ENCODE data around the gene PRMT3. TPM values are rescaled to one million over a fixed set of nuclear protein-coding genes. Genes with fewer than 3 reads are reported as not detected.

PRMT3 gene
- total and polyA plus RNA-seq, 4 experiments from 2014 or later = 6.7 to 19.7 (median 13.0) TPM

DNA sequence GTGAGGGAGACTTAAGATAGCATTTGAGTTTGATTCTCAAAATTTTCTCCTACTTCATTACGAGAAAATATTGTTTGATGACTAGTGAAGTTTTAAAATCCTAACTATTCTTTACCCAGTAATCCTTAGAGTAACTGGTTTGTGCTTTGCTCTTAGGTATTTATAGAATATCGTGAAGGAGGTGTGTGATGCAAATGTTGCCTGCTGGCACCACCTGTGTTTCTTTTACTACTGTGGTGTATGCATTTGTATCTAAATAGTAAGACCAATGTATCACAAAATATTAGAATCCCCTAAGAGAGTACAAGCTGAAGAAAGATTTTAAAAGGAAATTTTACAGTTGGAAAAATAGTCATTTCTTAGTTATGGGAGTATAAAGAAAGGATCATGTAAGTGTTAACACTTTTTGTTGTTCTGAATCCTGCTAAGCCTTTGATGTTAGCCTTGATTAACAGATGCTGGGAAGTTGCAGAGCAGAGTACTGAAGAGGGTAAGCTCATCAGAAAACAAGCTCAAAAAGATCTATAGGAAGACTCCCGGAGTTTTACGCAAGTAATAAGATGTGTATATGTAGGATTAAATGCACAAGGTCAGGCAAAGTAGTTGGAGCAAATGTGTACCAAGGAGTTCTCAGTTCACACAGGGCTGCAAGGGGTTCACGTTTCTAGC is 109.7 kb downstream of the PRMT3 start:
- no peaks in the 10 kb centered on the region for H3K27me3 Mint-ChIP-seq
- CTCF ChIA-PET (ENCODE audit: partially characterized antibody) = interaction anchor here (0.7 kb wide), 1 partner anchor 671 kb away, joined by 3 read pairs; no protein-coding TSS in a partner anchor
- no peaks in the 10 kb centered on the region for H3K4me1 Mint-ChIP-seq
- no peaks in the 10 kb centered on the region for H3K4me1 ChIP-seq (ENCODE audit: insufficient read depth, low read length)
- intact Hi-C loops (cut with micrococcal nuclease) = no loop called here
- POLR2A ChIA-PET (ENCODE audit: partially characterized antibody) = no interaction called here
- H3K9me3 Mint-ChIP-seq = no peaks in the 10 kb centered on the region
- no peaks in the 10 kb centered on the region for H3K36me3 ChIP-seq (ENCODE audit: insufficient read depth, low read length)
- no peak overlapping the region for H3K27ac ChIP-seq (ENCODE audit: low read depth, low read length)
- no peaks in the 10 kb centered on the region for H3K27me3 ChIP-seq (ENCODE audit: insufficient read depth, low read length)
- H3K4me3 ChIP-seq (ENCODE audit: low read length in 2 of 2) = no peak overlapping the region
- H3K36me3 Mint-ChIP-seq = peaks cover 39 to 40% of the 10 kb centered on the region in 2 donors
- no peak overlapping the region for H3K27ac Mint-ChIP-seq
- H3K4me3 Mint-ChIP-seq = no peak overlapping the region
- H3K9me3 ChIP-seq (ENCODE audit: control insufficient read depth in 1 of 2, low read length in 2 of 2) = no peaks in the 10 kb centered on the region
- DNase-seq = no peak

- POLR2A ChIA-PET (ENCODE audit: partially characterized antibody) = no interaction called here
- Mint-ChIP-seq H3K4me1 (no peaks in the 10 kb centered on the region), H3K9me3 (no peaks in the 10 kb centered on the region), H3K27me3 (no peaks in the 10 kb centered on the region), H3K27ac (no peak overlapping the region), H3K4me3 (no peak overlapping the region), H3K36me3 (peaks cover 31 to 44% of the 10 kb centered on the region in 2 donors)
- Histone ChIP-seq H3K36me3 (ENCODE audit: insufficient read depth, low read length) (no peaks in the 10 kb centered on the region), H3K27ac (ENCODE audit: low read depth, low read length) (no peak overlapping the region), H3K4me1 (ENCODE audit: insufficient read depth, low read length) (no peaks in the 10 kb centered on the region), H3K9me3 (ENCODE audit: control insufficient read depth in 1 of 2, low read length in 2 of 2) (no peaks in the 10 kb centered on the region), H3K4me3 (ENCODE audit: low read length in 2 of 2) (no peak overlapping the region), H3K27me3 (ENCODE audit: insufficient read depth, low read length) (no peaks in the 10 kb centered on the region)
- CTCF ChIA-PET (ENCODE audit: partially characterized antibody) = interaction anchor here (1.2 kb wide), 1 partner anchor 23 kb away, joined by 4 read pairs; no protein-coding TSS in a partner anchor
- no peak for DNase-seq
- intact Hi-C loops (cut with micrococcal nuclease) = no loop called here
These were observed 113.7 kb downstream of the PRMT3 start for GRCh38 chr11:20501252-20501651.

DNA sequence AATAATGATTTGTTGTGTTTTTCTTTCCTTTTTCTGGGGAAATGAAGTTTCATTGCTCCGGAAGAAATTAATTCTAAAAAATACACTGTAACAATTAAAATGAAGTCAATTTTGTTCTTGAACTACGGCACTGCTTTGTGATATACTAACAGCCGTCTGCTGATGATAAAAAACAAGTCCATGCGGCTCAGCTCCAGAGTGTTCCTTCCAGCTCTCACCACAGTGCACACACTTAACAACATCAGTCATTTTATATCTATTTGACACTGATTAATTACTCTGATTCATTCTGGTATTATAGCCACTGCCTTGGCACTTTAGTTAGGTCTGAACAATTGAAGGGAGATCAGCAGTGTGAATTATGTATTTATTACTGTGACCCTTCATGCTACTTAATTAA is 114.5 kb downstream of the PRMT3 start:
- intact Hi-C loops (cut with micrococcal nuclease) = no loop called here
- no peaks in the 10 kb centered on the region for H3K4me1 Mint-ChIP-seq
- Histone ChIP-seq H3K9me3 (ENCODE audit: control insufficient read depth in 1 of 2, low read length in 2 of 2) (no peaks in the 10 kb centered on the region), H3K27ac (ENCODE audit: low read depth, low read length) (no peak overlapping the region), H3K4me1 (ENCODE audit: insufficient read depth, low read length) (no peaks in the 10 kb centered on the region), H3K4me3 (ENCODE audit: low read length in 2 of 2) (no peak overlapping the region), H3K27me3 (ENCODE audit: insufficient read depth, low read length) (no peaks in the 10 kb centered on the region), H3K36me3 (ENCODE audit: insufficient read depth, low read length) (no peaks in the 10 kb centered on the region)
- no peaks in the 10 kb centered on the region for H3K27me3 Mint-ChIP-seq
- ChIA-PET CTCF (ENCODE audit: partially characterized antibody) (interaction anchor here (1.2 kb wide), 1 partner anchor 24 kb away, joined by 4 read pairs; no protein-coding TSS in a partner anchor), POLR2A (ENCODE audit: partially characterized antibody) (no interaction called here)
- no peak overlapping the region for H3K4me3 Mint-ChIP-seq
- no peak for DNase-seq
- no peak overlapping the region for H3K27ac Mint-ChIP-seq
- H3K36me3 Mint-ChIP-seq = peaks cover 25 to 38% of the 10 kb centered on the region in 2 donors
- no peaks in the 10 kb centered on the region for H3K9me3 Mint-ChIP-seq

DNA sequence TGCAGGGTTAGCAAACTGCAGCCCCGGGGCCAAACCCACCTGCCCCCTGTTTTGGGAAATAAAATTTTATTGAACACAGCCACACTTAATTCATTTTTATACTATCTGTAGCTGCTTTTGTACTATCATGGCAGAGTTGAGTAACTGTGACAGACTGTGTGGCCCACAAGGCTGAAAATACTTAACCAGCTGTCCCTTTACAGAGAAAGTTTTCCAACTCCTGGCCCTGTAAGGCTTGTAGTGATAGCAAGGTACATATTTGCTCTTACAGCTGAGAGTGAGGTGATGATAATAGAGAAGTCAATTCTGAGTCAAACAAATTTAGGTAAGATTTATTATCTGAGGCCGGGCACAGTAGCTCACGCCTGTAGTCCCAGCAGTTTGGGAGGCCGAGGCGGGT is 124.5 kb downstream of the PRMT3 start:
- CTCF ChIA-PET (ENCODE audit: partially characterized antibody) = no interaction called here

DNA sequence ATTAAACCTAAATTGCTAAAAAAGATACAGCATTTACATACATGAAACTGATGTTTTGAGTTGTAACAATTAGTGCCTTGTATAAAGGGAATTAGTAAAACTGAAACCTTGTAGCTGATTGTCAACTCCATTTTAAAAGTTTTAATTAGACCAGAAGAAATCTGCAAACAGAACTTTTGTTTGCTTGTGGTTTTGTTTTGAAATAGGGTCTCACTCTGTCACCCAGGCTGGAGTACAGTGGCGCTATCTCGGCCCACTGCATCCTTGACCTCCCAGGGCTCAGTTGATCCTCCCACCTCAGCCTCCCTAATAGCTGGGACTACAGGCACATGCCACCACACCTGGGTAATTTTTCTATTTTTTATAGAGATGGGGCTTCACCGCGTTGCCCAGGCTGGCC is 125.4 kb downstream of the PRMT3 start:
- Histone ChIP-seq H3K27ac (ENCODE audit: low read depth, low read length) (no peak overlapping the region), H3K27me3 (ENCODE audit: insufficient read depth, low read length) (no peaks in the 10 kb centered on the region), H3K4me1 (ENCODE audit: insufficient read depth, low read length) (no peaks in the 10 kb centered on the region), H3K9me3 (ENCODE audit: control insufficient read depth in 1 of 2, low read length in 2 of 2) (no peaks in the 10 kb centered on the region), H3K36me3 (ENCODE audit: insufficient read depth, low read length) (no peaks in the 10 kb centered on the region), H3K4me3 (ENCODE audit: low read length in 2 of 2) (no peak overlapping the region)
- ChIA-PET CTCF (ENCODE audit: partially characterized antibody) (no interaction called here), POLR2A (ENCODE audit: partially characterized antibody) (no interaction called here)
- intact Hi-C loops (cut with micrococcal nuclease) = no loop called here
- peaks cover 5 to 9% of the 10 kb centered on the region in 2 donors for H3K36me3 Mint-ChIP-seq
- H3K9me3 Mint-ChIP-seq = no peaks in the 10 kb centered on the region
- no peak for DNase-seq
- no peaks in the 10 kb centered on the region for H3K4me1 Mint-ChIP-seq
- H3K4me3 Mint-ChIP-seq = no peak overlapping the region
- peaks cover 0 to 3% of the 10 kb centered on the region in 2 donors for H3K27me3 Mint-ChIP-seq
- no peak overlapping the region for H3K27ac Mint-ChIP-seq

More for the DNA sequence above, 124.5 kb downstream of the PRMT3 start:
- H3K36me3 Mint-ChIP-seq = peaks cover 8 to 10% of the 10 kb centered on the region in 2 donors
- DNase-seq = no peak
- POLR2A ChIA-PET (ENCODE audit: partially characterized antibody) = no interaction called here
- no peak overlapping the region for H3K4me3 ChIP-seq (ENCODE audit: low read length in 2 of 2)
- intact Hi-C loops (cut with micrococcal nuclease) = no loop called here
- peaks cover 0 to 3% of the 10 kb centered on the region in 2 donors for H3K27me3 Mint-ChIP-seq
- no peaks in the 10 kb centered on the region for H3K36me3 ChIP-seq (ENCODE audit: insufficient read depth, low read length)
- no peaks in the 10 kb centered on the region for H3K9me3 Mint-ChIP-seq
- H3K4me1 Mint-ChIP-seq = no peaks in the 10 kb centered on the region
- no peaks in the 10 kb centered on the region for H3K27me3 ChIP-seq (ENCODE audit: insufficient read depth, low read length)
- H3K4me1 ChIP-seq (ENCODE audit: insufficient read depth, low read length) = no peaks in the 10 kb centered on the region
- H3K27ac Mint-ChIP-seq = no peak overlapping the region
- H3K9me3 ChIP-seq (ENCODE audit: control insufficient read depth in 1 of 2, low read length in 2 of 2) = no peaks in the 10 kb centered on the region
- H3K27ac ChIP-seq (ENCODE audit: low read depth, low read length) = no peak overlapping the region
- H3K4me3 Mint-ChIP-seq = no peak overlapping the region

DNA sequence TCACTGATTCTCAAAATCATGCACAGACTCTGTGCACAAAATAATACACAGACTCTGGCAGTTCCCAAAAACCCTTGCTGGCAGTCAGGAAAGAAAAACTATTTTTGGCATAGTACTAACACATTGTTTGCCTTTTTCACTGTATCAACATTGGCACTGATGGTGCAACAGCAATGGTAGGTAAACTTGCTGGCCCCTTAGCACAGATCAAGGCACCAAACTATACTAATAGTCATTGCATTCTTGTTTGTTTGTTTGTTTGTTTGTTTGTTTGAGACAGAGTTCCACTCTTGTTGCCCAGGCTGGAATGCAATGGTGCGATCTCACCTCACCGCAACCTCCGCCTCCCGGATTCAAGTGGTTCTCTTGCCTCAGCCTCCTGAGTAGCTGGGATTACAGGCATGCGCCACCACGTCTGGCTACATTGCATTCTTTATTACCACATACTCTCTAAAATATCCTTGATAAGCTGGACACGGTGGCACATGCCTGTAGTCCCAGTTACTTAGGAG is 130.9 kb downstream of the PRMT3 start:
- no peak overlapping the region for H3K4me3 ChIP-seq (ENCODE audit: low read length in 2 of 2)
- H3K4me3 Mint-ChIP-seq = no peak overlapping the region
- no peaks in the 10 kb centered on the region for H3K9me3 Mint-ChIP-seq
- no peaks in the 10 kb centered on the region for H3K4me1 ChIP-seq (ENCODE audit: insufficient read depth, low read length)
- no peaks in the 10 kb centered on the region for H3K36me3 ChIP-seq (ENCODE audit: insufficient read depth, low read length)
- H3K27me3 ChIP-seq (ENCODE audit: insufficient read depth, low read length) = no peaks in the 10 kb centered on the region
- H3K27ac Mint-ChIP-seq = no peak overlapping the region
- H3K27me3 Mint-ChIP-seq = peaks cover 11 to 14% of the 10 kb centered on the region in 2 donors
- ChIA-PET POLR2A (ENCODE audit: partially characterized antibody) (no interaction called here), CTCF (ENCODE audit: partially characterized antibody) (no interaction called here)
- intact Hi-C loops (cut with micrococcal nuclease) = no loop called here
- no peaks in the 10 kb centered on the region for H3K36me3 Mint-ChIP-seq
- no peak overlapping the region for H3K27ac ChIP-seq (ENCODE audit: low read depth, low read length)
- H3K9me3 ChIP-seq (ENCODE audit: control insufficient read depth in 1 of 2, low read length in 2 of 2) = no peaks in the 10 kb centered on the region
- DNase-seq = no peak
- no peaks in the 10 kb centered on the region for H3K4me1 Mint-ChIP-seq

- Mint-ChIP-seq H3K9me3 (no peaks in the 10 kb centered on the region), H3K36me3 (no peaks in the 10 kb centered on the region), H3K4me3 (no peak overlapping the region), H3K27me3 (peaks cover 11 to 16% of the 10 kb centered on the region in 2 donors), H3K27ac (no peak overlapping the region), H3K4me1 (no peaks in the 10 kb centered on the region)
- H3K27ac ChIP-seq (ENCODE audit: low read depth, low read length) = no peak overlapping the region
- intact Hi-C loops (cut with micrococcal nuclease) = no loop called here
- POLR2A ChIA-PET (ENCODE audit: partially characterized antibody) = no interaction called here
- no peaks in the 10 kb centered on the region for H3K4me1 ChIP-seq (ENCODE audit: insufficient read depth, low read length)
- no peak for DNase-seq
- H3K36me3 ChIP-seq (ENCODE audit: insufficient read depth, low read length) = no peaks in the 10 kb centered on the region
- CTCF ChIA-PET (ENCODE audit: partially characterized antibody) = no interaction called here
- no peaks in the 10 kb centered on the region for H3K9me3 ChIP-seq (ENCODE audit: control insufficient read depth in 1 of 2, low read length in 2 of 2)
- no peaks in the 10 kb centered on the region for H3K27me3 ChIP-seq (ENCODE audit: insufficient read depth, low read length)
- no peak overlapping the region for H3K4me3 ChIP-seq (ENCODE audit: low read length in 2 of 2)
These were observed 135.0 kb downstream of the PRMT3 start for GRCh38 chr11:20522536-20522935.
